ENCODE data around the gene TMEM54. TPM values are rescaled to one million over a fixed set of nuclear protein-coding genes. Genes with fewer than 3 reads are reported as not detected.

Gene TMEM54
- total and polyA plus RNA-seq, 2 experiments from 2014 or later: 24.8 to 64.7 TPM

GRCh38 chr1:32868085-32868484 lies 33.1 kb downstream of the TMEM54 start:
- no peaks in the 10 kb centered on the region for H3K9me3 ChIP-seq (ENCODE audit: low read depth)
- no peaks in the 10 kb centered on the region for H3K79me2 ChIP-seq
- no peak overlapping the region for H3K4me2 ChIP-seq
- peaks cover 11% of the 10 kb centered on the region for H3K4me1 ChIP-seq (ENCODE audit: insufficient read depth)
- 94% methylated on average over 13 of the region's 13 CpGs for WGBS (ENCODE audit: low lambda C conversion rate, missing lambda C conversion rate)
- no peak overlapping the region for H3K27ac ChIP-seq
- H3K36me3 ChIP-seq (replicated peaks; ENCODE audit: insufficient read depth, low read depth): no peaks in the 10 kb centered on the region
- peaks cover 20% of the 10 kb centered on the region for H3K27me3 ChIP-seq
- TF ChIP-seq, protein P1, sequence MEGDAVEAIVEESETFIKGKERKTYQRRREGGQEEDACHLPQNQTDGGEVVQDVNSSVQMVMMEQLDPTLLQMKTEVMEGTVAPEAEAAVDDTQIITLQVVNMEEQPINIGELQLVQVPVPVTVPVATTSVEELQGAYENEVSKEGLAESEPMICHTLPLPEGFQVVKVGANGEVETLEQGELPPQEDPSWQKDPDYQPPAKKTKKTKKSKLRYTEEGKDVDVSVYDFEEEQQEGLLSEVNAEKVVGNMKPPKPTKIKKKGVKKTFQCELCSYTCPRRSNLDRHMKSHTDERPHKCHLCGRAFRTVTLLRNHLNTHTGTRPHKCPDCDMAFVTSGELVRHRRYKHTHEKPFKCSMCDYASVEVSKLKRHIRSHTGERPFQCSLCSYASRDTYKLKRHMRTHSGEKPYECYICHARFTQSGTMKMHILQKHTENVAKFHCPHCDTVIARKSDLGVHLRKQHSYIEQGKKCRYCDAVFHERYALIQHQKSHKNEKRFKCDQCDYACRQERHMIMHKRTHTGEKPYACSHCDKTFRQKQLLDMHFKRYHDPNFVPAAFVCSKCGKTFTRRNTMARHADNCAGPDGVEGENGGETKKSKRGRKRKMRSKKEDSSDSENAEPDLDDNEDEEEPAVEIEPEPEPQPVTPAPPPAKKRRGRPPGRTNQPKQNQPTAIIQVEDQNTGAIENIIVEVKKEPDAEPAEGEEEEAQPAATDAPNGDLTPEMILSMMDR (IDR thresholded peaks at IDR 0.05; ENCODE audit: poor library complexity): no peak
- TF ChIP-seq EZH2phosphoT487 (IDR thresholded peaks at IDR 0.05; ENCODE audit: low read depth, severe bottlenecking, unreplicated experiment) (no peak), EZH2 (IDR thresholded peaks at IDR 0.05; ENCODE audit: borderline replicate concordance) (no peak)
- no peaks in the 10 kb centered on the region for H3K9me2 ChIP-seq (replicated peaks; ENCODE audit: insufficient read depth)
- DNase-seq (ENCODE audit: low spot score): no peak
- H2AFZ ChIP-seq: no peak overlapping the region
- no peak overlapping the region for H3K4me3 ChIP-seq
- H4K20me1 ChIP-seq (ENCODE audit: insufficient read depth, poor library complexity, severe bottlenecking): no peaks in the 10 kb centered on the region

DNA sequence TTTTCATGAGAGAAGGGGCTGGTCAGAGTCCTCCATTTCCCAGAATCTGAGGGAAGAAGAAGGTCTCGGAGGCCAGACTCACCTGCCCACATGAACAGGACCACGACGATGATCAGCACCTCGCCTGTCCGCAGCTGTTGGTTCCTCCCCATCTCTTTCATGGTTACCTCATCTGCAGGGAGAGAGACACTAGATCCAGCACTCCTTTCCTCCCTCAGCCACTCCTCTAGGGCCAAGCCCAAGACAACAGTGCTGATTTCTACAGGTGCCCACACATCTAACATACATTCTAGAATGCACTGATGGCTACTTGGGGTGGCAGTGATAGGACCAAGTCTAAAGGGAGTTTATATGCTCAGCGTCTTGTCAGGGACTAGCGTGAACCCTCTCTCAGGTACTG lies 33.5 kb downstream of the TMEM54 start:
- Histone ChIP-seq H2AFZ (no peak overlapping the region), H3K4me2 (no peak overlapping the region), H3K4me1 (ENCODE audit: insufficient read depth) (peaks cover 11% of the 10 kb centered on the region), H3K79me2 (no peaks in the 10 kb centered on the region), H3K4me3 (no peak overlapping the region), H3K9me2 (replicated peaks; ENCODE audit: insufficient read depth) (no peaks in the 10 kb centered on the region), H4K20me1 (ENCODE audit: insufficient read depth, poor library complexity, severe bottlenecking) (no peaks in the 10 kb centered on the region), H3K27ac (no peak overlapping the region), H3K9me3 (ENCODE audit: low read depth) (no peaks in the 10 kb centered on the region), H3K36me3 (replicated peaks; ENCODE audit: insufficient read depth, low read depth) (no peaks in the 10 kb centered on the region), H3K27me3 (peaks cover 20% of the 10 kb centered on the region)
- DNase-seq (ENCODE audit: low spot score): no peak
- WGBS (ENCODE audit: low lambda C conversion rate, missing lambda C conversion rate): 97% methylated on average over 7 of the region's 7 CpGs
- TF ChIP-seq EZH2phosphoT487 (IDR thresholded peaks at IDR 0.05; ENCODE audit: low read depth, severe bottlenecking, unreplicated experiment) (no peak), EZH2 (IDR thresholded peaks at IDR 0.05; ENCODE audit: borderline replicate concordance) (no peak)
- TF ChIP-seq, protein P1 (IDR thresholded peaks at IDR 0.05; ENCODE audit: poor library complexity): no peak

DNA sequence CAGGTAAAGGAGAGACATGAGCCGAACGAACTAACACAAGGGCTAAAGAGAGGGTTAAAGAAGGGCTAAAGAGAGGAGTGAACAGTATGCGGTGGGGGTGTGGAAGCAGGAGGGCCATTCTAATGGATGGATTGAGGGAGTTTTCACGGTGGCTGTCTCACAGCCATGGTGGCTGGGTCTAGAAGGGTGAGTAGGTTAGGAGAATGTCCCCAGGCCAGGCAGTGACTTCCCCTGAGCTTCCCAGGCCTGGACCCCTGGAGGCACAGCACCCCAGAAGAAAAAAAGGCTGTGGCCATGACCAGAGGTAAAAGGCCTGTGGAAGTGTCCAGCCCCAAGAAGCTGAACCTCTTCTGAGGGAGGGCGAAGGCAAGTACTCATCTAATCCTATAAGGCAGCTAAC lies 34.0 kb downstream of the TMEM54 start:
- peaks cover 18% of the 10 kb centered on the region for H3K27me3 ChIP-seq
- 91% methylated on average over 5 of the region's 5 CpGs for WGBS (ENCODE audit: low lambda C conversion rate, missing lambda C conversion rate)
- H3K4me1 ChIP-seq (ENCODE audit: insufficient read depth): peaks cover 11% of the 10 kb centered on the region
- no peaks in the 10 kb centered on the region for H3K9me3 ChIP-seq (ENCODE audit: low read depth)
- H2AFZ ChIP-seq: no peak overlapping the region
- H3K4me3 ChIP-seq: no peak overlapping the region
- H4K20me1 ChIP-seq (ENCODE audit: insufficient read depth, poor library complexity, severe bottlenecking): no peaks in the 10 kb centered on the region
- H3K36me3 ChIP-seq (replicated peaks; ENCODE audit: insufficient read depth, low read depth): no peaks in the 10 kb centered on the region
- no peaks in the 10 kb centered on the region for H3K79me2 ChIP-seq
- H3K27ac ChIP-seq: no peak overlapping the region
- H3K4me2 ChIP-seq: no peak overlapping the region
- TF ChIP-seq, protein P1 (IDR thresholded peaks at IDR 0.05; ENCODE audit: poor library complexity): no peak
- TF ChIP-seq EZH2phosphoT487 (IDR thresholded peaks at IDR 0.05; ENCODE audit: low read depth, severe bottlenecking, unreplicated experiment) (no peak), EZH2 (IDR thresholded peaks at IDR 0.05; ENCODE audit: borderline replicate concordance) (no peak)
- H3K9me2 ChIP-seq (replicated peaks; ENCODE audit: insufficient read depth): no peaks in the 10 kb centered on the region
- DNase-seq (ENCODE audit: low spot score): no peak
